A673 (cell line): ENCODE data around the gene IL15. TPM values are rescaled to one million over a fixed set of nuclear protein-coding genes. Genes with fewer than 3 reads are reported as not detected.

Experiments used
- BruUV-seq: library from RNA; stranded (reverse); fragments of 400-500 nt; replicated peaks from 2 replicates; lab custom pipeline; 2021; lab: Mats Ljungman, UMichigan
- CTCF ChIA-PET: fragments of 300-600 bp; sonication (Branson Sonifier 250); formaldehyde crosslinking; loops from one replicate; lab custom pipeline; 2022; ENCODE audit warnings: antibody characterized with exemption; lab: Charles Lee
- POLR2A ChIA-PET: fragments of 300-600 bp; sonication (Branson Sonifier 250); formaldehyde crosslinking; loops from one replicate; lab custom pipeline; 2022; ENCODE audit warnings: antibody characterized with exemption; ENCODE audit not compliant: low non-redundant PET; lab: Charles Lee
- DNase-seq: peaks from one replicate; pipeline ENCODE4 v3.0.0-alpha.2; 2015; ENCODE audit warnings: low spot score
- H3K27ac ChIP-seq: fragments of 200-600 bp; sonication (generic); 2 replicates; pipeline ENCODE4 v1.5.1; 2016; ENCODE audit warnings: mixed run types, low read depth, mild to moderate bottlenecking, mixed read lengths, antibody characterized with exemption, low read length; ENCODE audit not compliant: poor library complexity, severe bottlenecking
- H3K27me3 ChIP-seq: fragments of 200-600 bp; sonication (generic); replicated peaks from 2 replicates; pipeline ENCODE4 v1.6.1; 2017; ENCODE audit warnings: mixed run types, low read depth, mild to moderate bottlenecking, mixed read lengths, antibody characterized with exemption, low read length; ENCODE audit not compliant: insufficient read depth, poor library complexity
- H3K36me3 ChIP-seq: fragments of 200-600 bp; sonication (generic); 2 replicates; pipeline ENCODE4 v1.6.1; 2016; ENCODE audit warnings: mixed run types, mild to moderate bottlenecking, mixed read lengths, antibody characterized with exemption, low read length; ENCODE audit not compliant: insufficient read depth, poor library complexity, severe bottlenecking
- H3K4me1 ChIP-seq: fragments of 200-600 bp; sonication (generic); 2 replicates; pipeline ENCODE4 v1.6.1; 2017; ENCODE audit warnings: mixed run types, mild to moderate bottlenecking, mixed read lengths, antibody characterized with exemption, low read length; ENCODE audit not compliant: insufficient read depth, poor library complexity, severe bottlenecking
- H3K4me3 ChIP-seq: fragments of 200-600 bp; sonication (generic); 2 replicates; pipeline ENCODE4 v1.5.1; 2016; ENCODE audit warnings: low read depth, mixed run types, mild to moderate bottlenecking, mixed read lengths, low read length; ENCODE audit not compliant: poor library complexity, severe bottlenecking
- H3K9me3 ChIP-seq: fragments of 200-600 bp; sonication (generic); 2 replicates; pipeline ENCODE4 v1.6.1; 2016; ENCODE audit warnings: mixed run types, low read depth, mild to moderate bottlenecking, mixed read lengths, antibody characterized with exemption, low read length; ENCODE audit not compliant: poor library complexity, severe bottlenecking
- CTCF ChIP-seq: fragments of 300-800, 200-600 bp; sonication (generic); conservative IDR thresholded peaks from 2 replicates; pipeline ENCODE4 v1.5.1; 2017; ENCODE audit warnings: low read depth, mild to moderate bottlenecking, antibody characterized with exemption, low read length, moderate library complexity, mixed read lengths
- EZH2 ChIP-seq: fragments of 200-600 bp; sonication (generic); IDR thresholded peaks from 2 replicates; pipeline ENCODE4 v1.6.1; 2017; ENCODE audit warnings: borderline replicate concordance, low read depth, mild to moderate bottlenecking, mixed read lengths, antibody characterized with exemption, low read length; ENCODE audit not compliant: poor library complexity, severe bottlenecking
- intact Hi-C: fragments of 100-400 bp; cut with micrococcal nuclease; formaldehyde crosslinking; loops from one replicate; pipeline ENCODE4 v1.10.0; 2022; ENCODE audit not compliant: unreplicated experiment
- total RNA-seq: library from RNA; stranded (reverse); gene quantifications from 2 replicates; pipeline ENCODE4 v1.2.3, GENCODE V29; 2021

Gene IL15
- total RNA-seq, 1 experiment from 2014 or later, result 0.21 TPM

- BruUV-seq, result no TSS peak
- POLR2A ChIA-PET, result no interaction called here
- Histone ChIP-seq H3K4me1 (no peaks in the 10 kb centered on the region), H3K9me3 (no peaks in the 10 kb centered on the region), H3K27ac (no peak overlapping the region), H3K36me3 (no peaks in the 10 kb centered on the region), H3K27me3 (no peaks in the 10 kb centered on the region), H3K4me3 (no peak overlapping the region)
- intact Hi-C loops, result no loop called here
- DNase-seq, result no peak
- CTCF ChIA-PET, result no interaction called here
- TF ChIP-seq EZH2 (no peak), CTCF (no peak)
These were observed 123.5 kb downstream of the IL15 start for GRCh38 chr4:141759796-141760425.

DNA sequence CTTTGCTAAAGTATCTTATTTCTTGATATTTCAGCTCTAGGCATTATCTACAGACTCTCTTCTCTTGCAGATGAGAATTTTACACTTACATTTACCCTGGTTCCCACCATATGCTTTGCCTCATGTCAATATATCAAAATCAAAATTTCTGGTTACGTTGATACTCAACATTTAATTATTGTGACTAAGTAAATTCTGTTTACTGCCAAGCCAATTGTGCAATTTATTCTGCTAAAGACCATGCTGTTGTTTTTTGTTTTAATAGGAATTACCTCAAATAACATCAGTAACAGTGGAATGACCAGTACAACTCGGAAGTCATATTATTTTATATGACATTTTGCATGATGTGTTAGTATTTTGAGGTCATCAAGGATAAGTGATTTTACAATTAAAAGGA lies 125.5 kb downstream of the IL15 start:
- H3K36me3 ChIP-seq, result no peaks in the 10 kb centered on the region
- no TSS peak for BruUV-seq
- CTCF ChIA-PET, result no interaction called here
- no peaks in the 10 kb centered on the region for H3K9me3 ChIP-seq
- no peak for DNase-seq
- TF ChIP-seq CTCF (no peak), EZH2 (no peak)
- no peak overlapping the region for H3K27ac ChIP-seq
- no peak overlapping the region for H3K4me3 ChIP-seq
- intact Hi-C loops, result no loop called here
- H3K4me1 ChIP-seq, result no peaks in the 10 kb centered on the region
- no peaks in the 10 kb centered on the region for H3K27me3 ChIP-seq
- POLR2A ChIA-PET, result no interaction called here

DNA sequence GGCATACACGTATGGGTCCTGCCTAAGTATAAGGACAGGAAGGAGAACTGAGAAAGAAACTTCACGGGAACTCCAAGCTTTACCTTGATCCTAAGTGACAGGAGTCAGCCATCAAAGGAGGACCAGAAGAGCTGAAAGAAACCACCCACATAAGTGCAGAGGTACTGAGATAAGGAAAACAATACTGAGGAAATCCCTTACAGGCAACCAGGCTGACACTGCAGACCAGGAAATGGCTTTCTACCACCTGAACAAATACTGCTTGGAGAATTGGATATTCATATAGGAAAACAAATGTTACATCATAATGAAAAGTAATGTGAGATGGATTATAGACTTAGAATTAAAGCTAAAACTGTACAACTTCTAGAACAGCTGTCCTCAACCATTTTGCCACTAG lies 127.0 kb downstream of the IL15 start:
- BruUV-seq, result no TSS peak
- H3K36me3 ChIP-seq, result no peaks in the 10 kb centered on the region
- H3K27me3 ChIP-seq, result no peaks in the 10 kb centered on the region
- intact Hi-C loops, result no loop called here
- TF ChIP-seq EZH2 (no peak), CTCF (no peak)
- CTCF ChIA-PET, result no interaction called here
- no peaks in the 10 kb centered on the region for H3K4me1 ChIP-seq
- H3K9me3 ChIP-seq, result no peaks in the 10 kb centered on the region
- no peak for DNase-seq
- H3K4me3 ChIP-seq, result no peak overlapping the region
- H3K27ac ChIP-seq, result no peak overlapping the region
- POLR2A ChIA-PET, result no interaction called here
